Neural cell (in vitro differentiated cells): ENCODE results near the gene SLC22A5. TPM values are rescaled to one million over a fixed set of nuclear protein-coding genes. Genes with fewer than 3 reads are reported as not detected.

Experiments
- H2AFZ ChIP-seq: fragments of 200-600, 300-800 bp; sonication (generic), shearing (Covaris generic); 2 replicates; pipeline ENCODE4 v1.6.0; 2014; ENCODE audit warnings: low read depth, mild to moderate bottlenecking, antibody characterized with exemption, low read length, moderate library complexity
- H3F3A ChIP-seq: fragments of 200-600 bp; shearing (Covaris generic); 2 replicates; pipeline ENCODE4 v1.6.1; 2016; ENCODE audit warnings: mild to moderate bottlenecking, moderate library complexity, mixed read lengths, antibody characterized with exemption, low read length; ENCODE audit not compliant: insufficient read depth, poor library complexity, severe bottlenecking
- H3K27ac ChIP-seq: fragments of 200-600, 300-800 bp; sonication (generic), shearing (Covaris generic); 2 replicates; pipeline ENCODE4 v1.5.1; 2014; ENCODE audit warnings: mild to moderate bottlenecking, low read length, moderate library complexity
- H3K27me3 ChIP-seq: fragments of 300-800, 200-600 bp; sonication (generic), shearing (Covaris generic); 2 replicates; pipeline ENCODE4 v1.6.0; 2014; ENCODE audit warnings: mild to moderate bottlenecking, low read depth, low read length, moderate library complexity; ENCODE audit not compliant: insufficient read depth
- H3K36me3 ChIP-seq: fragments of 300-800, 200-600 bp; sonication (generic), shearing (Covaris generic); 2 replicates; pipeline ENCODE4 v1.5.1; 2014; ENCODE audit warnings: mild to moderate bottlenecking, antibody characterized with exemption, low read length, moderate library complexity; ENCODE audit not compliant: insufficient read depth
- H3K4me2 ChIP-seq: fragments of 300-800, 200-600 bp; sonication (generic), shearing (Covaris generic); 2 replicates; pipeline ENCODE4 v1.6.0; 2014; ENCODE audit warnings: mild to moderate bottlenecking, low read length
- H3K4me3 ChIP-seq: fragments of 300-800, 200-600 bp; sonication (generic), shearing (Covaris generic); 2 replicates; pipeline ENCODE4 v1.5.1; 2014; ENCODE audit warnings: mild to moderate bottlenecking, low read length, moderate library complexity
- H3K79me2 ChIP-seq: fragments of 200-600 bp; shearing (Covaris generic); replicated peaks from 2 replicates; pipeline ENCODE4 v1.6.0; 2014; ENCODE audit warnings: mild to moderate bottlenecking, low read length, moderate library complexity; ENCODE audit not compliant: insufficient read depth
- H3K9ac ChIP-seq: fragments of 300-800, 200-600 bp; sonication (generic), shearing (Covaris generic); 2 replicates; pipeline ENCODE4 v1.6.1; 2016; ENCODE audit warnings: mild to moderate bottlenecking, low read length, mixed read lengths
- H3K9me2 ChIP-seq: fragments of 200-600 bp; shearing (Covaris generic); 2 replicates; pipeline ENCODE4 v1.6.1; 2016; ENCODE audit warnings: mild to moderate bottlenecking, low read length, mixed read lengths; ENCODE audit not compliant: insufficient read depth
- H3K9me3 ChIP-seq: fragments of 200-600, 300-800 bp; sonication (generic), shearing (Covaris generic); 2 replicates; pipeline ENCODE4 v1.6.1; 2016; ENCODE audit warnings: mild to moderate bottlenecking, mixed run types, low read length, moderate library complexity, mixed read lengths
- H4K20me1 ChIP-seq: fragments of 200-600 bp; shearing (Covaris generic); 2 replicates; pipeline ENCODE4 v1.6.1; 2016; ENCODE audit warnings: mild to moderate bottlenecking, mixed run types; ENCODE audit not compliant: insufficient read depth
- EP300 ChIP-seq: fragments of 450-650 bp; conservative IDR thresholded peaks from 2 replicates; pipeline ENCODE4 v1.6.1; 2014; ENCODE audit warnings: antibody characterized with exemption, mild to moderate bottlenecking, moderate library complexity; ENCODE audit not compliant: poor library complexity, severe bottlenecking
- EZH2 ChIP-seq: fragments of 200-600, 300-800 bp; shearing (Covaris generic), sonication (generic); IDR thresholded peaks from 2 replicates; pipeline ENCODE4 v1.6.1; 2014; ENCODE audit warnings: antibody characterized with exemption, low read length, borderline replicate concordance, mild to moderate bottlenecking; ENCODE audit not compliant: insufficient read depth, poor library complexity, severe bottlenecking
- MXI1 ChIP-seq: fragments of 450-650 bp; conservative IDR thresholded peaks from 2 replicates; pipeline ENCODE4 v1.6.1; 2014; ENCODE audit warnings: antibody characterized with exemption, mild to moderate bottlenecking; ENCODE audit not compliant: poor library complexity, severe bottlenecking
- POLR2AphosphoS5 ChIP-seq: IDR thresholded peaks from 2 replicates; pipeline ENCODE4 v1.6.1; 2012
- RAD21 ChIP-seq: fragments of 450-650 bp; conservative IDR thresholded peaks from 2 replicates; pipeline ENCODE4 v1.6.1; 2014; ENCODE audit warnings: antibody characterized with exemption, mild to moderate bottlenecking, moderate library complexity
- SMC3 ChIP-seq: fragments of 450-650 bp; conservative IDR thresholded peaks from 2 replicates; pipeline ENCODE4 v1.6.1; 2014; ENCODE audit warnings: antibody characterized with exemption, mild to moderate bottlenecking, moderate library complexity; ENCODE audit not compliant: poor library complexity
- TAF1 ChIP-seq: IDR thresholded peaks from 2 replicates; pipeline ENCODE4 v1.6.1; 2012; ENCODE audit warnings: low read depth
- polyA plus RNA-seq: library from polyadenylated mRNA; depleted of rRNA; stranded (reverse); fragments of >200 nt; gene quantifications from 2 replicates; pipeline ENCODE4 v1.2.3, GENCODE V29; 2014
- TF ChIP-seq, protein P1 (sequence below): fragments of 450-650 bp; IDR thresholded peaks from 2 replicates; pipeline ENCODE4 v1.5.1; 2014; ENCODE audit warnings: antibody characterized with exemption, mild to moderate bottlenecking, moderate library complexity; ENCODE audit not compliant: poor library complexity, severe bottlenecking
- TF ChIP-seq, protein P2 (sequence below): IDR thresholded peaks from 2 replicates; pipeline ENCODE4 v1.6.1; 2012; ENCODE audit warnings: borderline replicate concordance

SLC22A5 gene
- polyA plus RNA-seq, 1 donor from 2014 or later = 5.5 TPM

DNA sequence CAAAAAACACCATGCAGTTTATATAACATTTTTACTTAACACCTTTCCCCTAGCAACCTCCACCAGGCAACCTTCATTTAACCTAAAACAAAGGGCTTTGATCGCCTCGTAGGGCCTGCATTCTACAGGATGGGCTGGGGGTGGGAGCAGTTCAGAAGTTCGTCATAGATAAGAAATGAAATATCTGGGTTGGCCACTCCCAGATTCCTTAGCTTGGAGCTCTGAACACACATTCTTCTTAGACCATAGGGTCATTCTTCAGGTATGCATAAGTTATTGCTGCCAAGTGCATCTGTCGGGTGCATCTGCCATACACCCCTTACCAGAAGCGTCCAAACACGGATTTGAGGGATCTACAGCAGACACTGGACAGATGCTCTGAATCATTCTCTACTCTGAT, 4.3 kb upstream of the SLC22A5 start:
- Histone ChIP-seq H3K36me3 (no peaks in the 10 kb centered on the region), H2AFZ (no peak overlapping the region), H3K9me3 (no peaks in the 10 kb centered on the region), H3K27ac (no peak overlapping the region), H3K9me2 (no peaks in the 10 kb centered on the region), H3K4me3 (no peak overlapping the region), H3K9ac (no peak overlapping the region), H3K27me3 (no peaks in the 10 kb centered on the region), H3K79me2 (no peaks in the 10 kb centered on the region), H3F3A (no peaks in the 10 kb centered on the region), H3K4me2 (no peak overlapping the region), H4K20me1 (no peaks in the 10 kb centered on the region)
- TF ChIP-seq, protein P1, sequence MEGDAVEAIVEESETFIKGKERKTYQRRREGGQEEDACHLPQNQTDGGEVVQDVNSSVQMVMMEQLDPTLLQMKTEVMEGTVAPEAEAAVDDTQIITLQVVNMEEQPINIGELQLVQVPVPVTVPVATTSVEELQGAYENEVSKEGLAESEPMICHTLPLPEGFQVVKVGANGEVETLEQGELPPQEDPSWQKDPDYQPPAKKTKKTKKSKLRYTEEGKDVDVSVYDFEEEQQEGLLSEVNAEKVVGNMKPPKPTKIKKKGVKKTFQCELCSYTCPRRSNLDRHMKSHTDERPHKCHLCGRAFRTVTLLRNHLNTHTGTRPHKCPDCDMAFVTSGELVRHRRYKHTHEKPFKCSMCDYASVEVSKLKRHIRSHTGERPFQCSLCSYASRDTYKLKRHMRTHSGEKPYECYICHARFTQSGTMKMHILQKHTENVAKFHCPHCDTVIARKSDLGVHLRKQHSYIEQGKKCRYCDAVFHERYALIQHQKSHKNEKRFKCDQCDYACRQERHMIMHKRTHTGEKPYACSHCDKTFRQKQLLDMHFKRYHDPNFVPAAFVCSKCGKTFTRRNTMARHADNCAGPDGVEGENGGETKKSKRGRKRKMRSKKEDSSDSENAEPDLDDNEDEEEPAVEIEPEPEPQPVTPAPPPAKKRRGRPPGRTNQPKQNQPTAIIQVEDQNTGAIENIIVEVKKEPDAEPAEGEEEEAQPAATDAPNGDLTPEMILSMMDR = no peak
- TF ChIP-seq MXI1 (no peak), EP300 (no peak), EZH2 (no peak), SMC3 (no peak), POLR2AphosphoS5 (no peak)

DNA sequence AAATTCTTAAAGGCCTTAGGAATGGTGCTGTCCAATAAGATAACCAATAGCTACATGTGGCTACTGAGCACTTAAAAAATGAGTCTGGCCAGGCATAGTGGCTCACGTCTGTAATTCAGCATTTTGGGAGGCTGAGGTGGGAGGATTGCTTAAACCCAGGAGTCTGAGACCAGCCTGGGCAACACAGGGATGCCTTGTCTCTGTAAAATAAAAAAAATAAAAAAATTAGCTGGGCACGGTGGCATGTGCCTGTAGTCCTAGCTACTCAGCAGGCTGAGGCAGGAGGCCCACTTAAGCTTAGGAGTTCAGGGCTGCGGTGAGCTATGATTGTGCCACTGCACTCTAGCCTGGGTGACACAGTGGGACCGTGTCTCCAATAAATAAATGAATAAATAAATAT, 1.3 kb upstream of the SLC22A5 start:
- no peaks in the 10 kb centered on the region for H3K9me3 ChIP-seq
- H3K79me2 ChIP-seq = no peaks in the 10 kb centered on the region
- H3K9ac ChIP-seq = no peak overlapping the region
- H3K27ac ChIP-seq = no peak overlapping the region
- no peak overlapping the region for H2AFZ ChIP-seq
- H3K36me3 ChIP-seq = no peaks in the 10 kb centered on the region
- H3K4me3 ChIP-seq = no peak overlapping the region
- no peaks in the 10 kb centered on the region for H3K27me3 ChIP-seq
- H3K4me2 ChIP-seq = no peak overlapping the region
- H3K9me2 ChIP-seq = no peaks in the 10 kb centered on the region
- H4K20me1 ChIP-seq = no peaks in the 10 kb centered on the region
- no peak for TF ChIP-seq TAF1
- TF ChIP-seq RAD21 = no peak
- TF ChIP-seq, protein P1 = no peak
- TF ChIP-seq, protein P2, sequence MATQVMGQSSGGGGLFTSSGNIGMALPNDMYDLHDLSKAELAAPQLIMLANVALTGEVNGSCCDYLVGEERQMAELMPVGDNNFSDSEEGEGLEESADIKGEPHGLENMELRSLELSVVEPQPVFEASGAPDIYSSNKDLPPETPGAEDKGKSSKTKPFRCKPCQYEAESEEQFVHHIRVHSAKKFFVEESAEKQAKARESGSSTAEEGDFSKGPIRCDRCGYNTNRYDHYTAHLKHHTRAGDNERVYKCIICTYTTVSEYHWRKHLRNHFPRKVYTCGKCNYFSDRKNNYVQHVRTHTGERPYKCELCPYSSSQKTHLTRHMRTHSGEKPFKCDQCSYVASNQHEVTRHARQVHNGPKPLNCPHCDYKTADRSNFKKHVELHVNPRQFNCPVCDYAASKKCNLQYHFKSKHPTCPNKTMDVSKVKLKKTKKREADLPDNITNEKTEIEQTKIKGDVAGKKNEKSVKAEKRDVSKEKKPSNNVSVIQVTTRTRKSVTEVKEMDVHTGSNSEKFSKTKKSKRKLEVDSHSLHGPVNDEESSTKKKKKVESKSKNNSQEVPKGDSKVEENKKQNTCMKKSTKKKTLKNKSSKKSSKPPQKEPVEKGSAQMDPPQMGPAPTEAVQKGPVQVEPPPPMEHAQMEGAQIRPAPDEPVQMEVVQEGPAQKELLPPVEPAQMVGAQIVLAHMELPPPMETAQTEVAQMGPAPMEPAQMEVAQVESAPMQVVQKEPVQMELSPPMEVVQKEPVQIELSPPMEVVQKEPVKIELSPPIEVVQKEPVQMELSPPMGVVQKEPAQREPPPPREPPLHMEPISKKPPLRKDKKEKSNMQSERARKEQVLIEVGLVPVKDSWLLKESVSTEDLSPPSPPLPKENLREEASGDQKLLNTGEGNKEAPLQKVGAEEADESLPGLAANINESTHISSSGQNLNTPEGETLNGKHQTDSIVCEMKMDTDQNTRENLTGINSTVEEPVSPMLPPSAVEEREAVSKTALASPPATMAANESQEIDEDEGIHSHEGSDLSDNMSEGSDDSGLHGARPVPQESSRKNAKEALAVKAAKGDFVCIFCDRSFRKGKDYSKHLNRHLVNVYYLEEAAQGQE = no peak
- TF ChIP-seq EZH2 = no peak
- no peak for TF ChIP-seq POLR2AphosphoS5
- TF ChIP-seq EP300 = no peak
- no peak for TF ChIP-seq MXI1
- H3F3A ChIP-seq = no peaks in the 10 kb centered on the region
